HCT116 (cell line): ENCODE measurements around the gene TMSB10. TPM values are rescaled to one million over a fixed set of nuclear protein-coding genes. Genes with fewer than 3 reads are reported as not detected.

Source experiments
- ATAC-seq: fragments of 200-7000 bp; cut with Tn5 transposase; 2 replicates; pipeline ENCODE4 v1.9.1; 2020; ENCODE audit warnings: mild to moderate bottlenecking, moderate library complexity
- BruUV-seq: library from RNA; stranded (reverse); fragments of 400-500 nt; replicated peaks from 2 replicates; lab custom pipeline; 2021; lab: Mats Ljungman, UMichigan
- CTCF ChIA-PET: fragments of 300-600 bp; sonication (Branson Sonifier 250); formaldehyde crosslinking; loops from one replicate; lab custom pipeline; 2021; ENCODE audit warnings: antibody characterized with exemption; lab: Charles Lee
- POLR2A ChIA-PET: fragments of 300-600, 350-600 bp; sonication (Branson Sonifier 250); formaldehyde crosslinking; loops from one replicate; lab custom pipeline; 2021; ENCODE audit warnings: antibody characterized with exemption; lab: Charles Lee
- RAD21 ChIA-PET, 2 experiments: fragments of 300-600 bp; sonication (Branson Sonifier 250); formaldehyde crosslinking; loops; one replicate each; lab custom pipeline; 2023; ENCODE audit warnings: low total read pairs in 2 of 2; ENCODE audit not compliant: uncharacterized antibody in 2 of 2, unreplicated experiment in 2 of 2, low non-redundant PET in 1 of 2; lab: Charles Lee
- DNase-seq: peaks from one replicate; pipeline ENCODE4 v3.0.0-alpha.2; 2010; ENCODE audit warnings: low read depth, low spot score
- H2AFZ ChIP-seq: fragments of 200-600 bp; shearing (Covaris generic), sonication (generic); 2 replicates; pipeline ENCODE4 v1.6.1; 2017; ENCODE audit warnings: low read depth, mixed run types, mixed read lengths, antibody characterized with exemption, low read length; ENCODE audit not compliant: poor library complexity, severe bottlenecking
- H3K27ac ChIP-seq: 2 replicates; pipeline ENCODE4 v1.5.1; 2012; ENCODE audit warnings: low read depth, low read length
- H3K27me3 ChIP-seq: fragments of 200-600 bp; sonication (generic); 2 replicates; pipeline ENCODE4 v1.6.1; 2016; ENCODE audit warnings: mixed run types, low read length, mixed read lengths; ENCODE audit not compliant: insufficient read depth
- H3K36me3 ChIP-seq, 2 experiments: fragments of 200-500 bp in 1 of 2; fragments of 200-600 bp in 1 of 2; sonication (Bioruptor generic) in 1 of 2; sonication (generic) in 1 of 2; 2 replicates each; pipeline versions ENCODE4 v1.5.1 to v1.6.1; 2014 to 2016; ENCODE audit warnings: low read length in 2 of 2, inconsistent platforms in 1 of 2, mixed read lengths in 1 of 2, mixed run types in 1 of 2; ENCODE audit not compliant: insufficient read depth in 2 of 2, control insufficient read depth in 1 of 2
- H3K4me1 ChIP-seq, 2 experiments: fragments of 200-600 bp in 1 of 2; sonication (generic) in 1 of 2; 2 replicates each; pipeline versions ENCODE4 v1.5.1 to v1.6.1; 2012 to 2017; ENCODE audit warnings: low read length in 2 of 2, inconsistent platforms in 1 of 2, mild to moderate bottlenecking in 1 of 2, mixed read lengths in 1 of 2, mixed run types in 1 of 2, moderate library complexity in 1 of 2; ENCODE audit not compliant: insufficient read depth in 2 of 2, control insufficient read depth in 1 of 2
- H3K4me2 ChIP-seq: fragments of 200-600 bp; sonication (generic); 2 replicates; pipeline ENCODE4 v1.6.1; 2017; ENCODE audit warnings: mixed run types, low read length, mixed read lengths
- H3K4me3 ChIP-seq, 2 experiments: fragments of 200-600 bp in 1 of 2; sonication (generic) in 1 of 2; replicated peaks in 1 of 2; 2 replicates each; pipeline ENCODE4 v1.5.1; 2011 to 2016; ENCODE audit warnings: low read length in 2 of 2, control low read depth in 1 of 2, low read depth in 1 of 2, mild to moderate bottlenecking in 1 of 2, mixed read lengths in 1 of 2, mixed run types in 1 of 2
- H3K79me2 ChIP-seq: fragments of 200-600 bp; sonication (generic); 2 replicates; pipeline ENCODE4 v1.6.1; 2017; ENCODE audit warnings: mild to moderate bottlenecking, mixed run types, low read length, moderate library complexity, mixed read lengths; ENCODE audit not compliant: insufficient read depth
- H3K9ac ChIP-seq: fragments of 200-600 bp; sonication (generic); 2 replicates; pipeline ENCODE4 v1.6.1; 2016; ENCODE audit warnings: low read length, mixed read lengths
- H3K9me2 ChIP-seq: fragments of 200-600 bp; sonication (generic), shearing (Covaris generic); 2 replicates; pipeline ENCODE4 v1.6.1; 2017; ENCODE audit warnings: mixed run types, mild to moderate bottlenecking, moderate library complexity; ENCODE audit not compliant: insufficient read depth
- H3K9me3 ChIP-seq, 2 experiments: fragments of 200-500 bp in 1 of 2; fragments of 200-600 bp in 1 of 2; sonication (Bioruptor generic) in 1 of 2; sonication (generic) in 1 of 2; 2 replicates each; pipeline ENCODE4 v1.6.1; 2014 to 2017; ENCODE audit warnings: low read length in 2 of 2, mixed read lengths in 2 of 2, inconsistent platforms in 1 of 2, low read depth in 1 of 2, mild to moderate bottlenecking in 1 of 2, mixed run types in 1 of 2, moderate library complexity in 1 of 2; ENCODE audit not compliant: control insufficient read depth in 1 of 2, insufficient read depth in 1 of 2
- H4K20me1 ChIP-seq: fragments of 200-600 bp; sonication (generic), shearing (Covaris generic); 2 replicates; pipeline ENCODE4 v1.6.1; 2017; ENCODE audit warnings: mixed run types, mild to moderate bottlenecking, moderate library complexity; ENCODE audit not compliant: insufficient read depth
- ATF3 ChIP-seq: IDR thresholded peaks from 2 replicates; pipeline ENCODE4 v1.6.1; 2012
- CBX3 ChIP-seq: IDR thresholded peaks from 2 replicates; pipeline ENCODE4 v1.6.1; 2012; ENCODE audit warnings: low read depth
- CTCF ChIP-seq, 3 experiments: fragments of 200-600 bp in 1 of 3; sonication (generic) in 1 of 3; IDR thresholded peaks in 2 of 3; conservative IDR thresholded peaks in 1 of 3; 2 replicates each; pipeline ENCODE4 v1.5.1; 2012 to 2017; ENCODE audit warnings: low read depth in 2 of 3, low read length in 2 of 3, antibody characterized with exemption in 1 of 3, borderline replicate concordance in 1 of 3, control low read depth in 1 of 3, mild to moderate bottlenecking in 1 of 3, mixed read lengths in 1 of 3, mixed run types in 1 of 3, moderate library complexity in 1 of 3; ENCODE audit not compliant: insufficient read depth in 1 of 3
- EGR1 ChIP-seq: IDR thresholded peaks from 2 replicates; pipeline ENCODE4 v1.6.1; 2012; ENCODE audit warnings: low read depth
- ELF1 ChIP-seq: IDR thresholded peaks from 2 replicates; pipeline ENCODE4 v1.6.1; 2012; ENCODE audit warnings: low read depth, borderline replicate concordance
- EZH2 ChIP-seq: fragments of 200-600 bp; sonication (generic); IDR thresholded peaks from 2 replicates; pipeline ENCODE4 v1.6.1; 2017; ENCODE audit warnings: antibody characterized with exemption, mixed run types
- POLR2A ChIP-seq: IDR thresholded peaks from 2 replicates; pipeline ENCODE4 v1.7.0; 2011; ENCODE audit warnings: borderline replicate concordance; ENCODE audit not compliant: insufficient read depth, insufficient read length; ENCODE audit errors: extremely low read depth
- POLR2AphosphoS5 ChIP-seq: IDR thresholded peaks from 2 replicates; pipeline ENCODE4 v1.6.1; 2011; ENCODE audit warnings: mild to moderate bottlenecking, low read depth, low read length, moderate library complexity
- REST ChIP-seq: IDR thresholded peaks from 2 replicates; pipeline ENCODE4 v1.6.1; 2012; ENCODE audit warnings: low read depth
- SRF ChIP-seq: IDR thresholded peaks from 2 replicates; pipeline ENCODE4 v1.6.1; 2012; ENCODE audit warnings: low read depth
- ZFX ChIP-seq: fragments of 450-650 bp; IDR thresholded peaks from 2 replicates; pipeline ENCODE4 v1.6.1; 2017
- intact Hi-C: fragments of 100-400 bp; cut with micrococcal nuclease; formaldehyde crosslinking; loops from 2 replicates; pipeline ENCODE4 v1.10.0; 2022
- total RNA-seq: library from RNA; stranded (reverse); gene quantifications from one replicate; pipeline ENCODE4 v1.2.1, GENCODE V29; 2021; ENCODE audit not compliant: unreplicated experiment

TMSB10 gene
- total RNA-seq, 1 experiment from 2014 or later, result 2,677 TPM

GRCh38 chr2:84942964-84943421, 37.5 kb downstream of the TMSB10 start:
- no peak for DNase-seq
- peak overlapping the region; percentile 36 for H3K9ac ChIP-seq
- peaks cover 41 to 94% of the 10 kb centered on the region in 2 experiments for H3K4me1 ChIP-seq
- intact Hi-C loops, result no loop called here
- H3K27me3 ChIP-seq, result no peaks in the 10 kb centered on the region
- RAD21 ChIA-PET, result no interaction called here
- TF ChIP-seq POLR2A (no peak), ZFX (no peak), REST (no peak)
- H3K4me3 ChIP-seq, result no peak overlapping the region
- POLR2A ChIA-PET, result interaction anchor here (1.3 kb wide), 1 partner anchor 15 kb away, joined by 3 read pairs; no protein-coding TSS in a partner anchor
- H3K9me3 ChIP-seq, result no peaks in the 10 kb centered on the region
- H3K9me2 ChIP-seq, result no peaks in the 10 kb centered on the region
- ATAC-seq, result no peak
- CTCF ChIA-PET, result interaction anchor here (1.2 kb wide), 1 partner anchor 17 kb away, joined by 3 read pairs; no protein-coding TSS in a partner anchor
- H3K27ac ChIP-seq, result no peak overlapping the region
- H3K36me3 ChIP-seq, result no peaks in the 10 kb centered on the region
- peak overlapping the region; percentile 39 for H3K4me2 ChIP-seq
- no peaks in the 10 kb centered on the region for H4K20me1 ChIP-seq
- no peaks in the 10 kb centered on the region for H3K79me2 ChIP-seq
- no peak overlapping the region for H2AFZ ChIP-seq
- BruUV-seq, result no TSS peak

- Histone ChIP-seq H3K79me2 (no peaks in the 10 kb centered on the region), H3K27me3 (no peaks in the 10 kb centered on the region), H3K9me2 (no peaks in the 10 kb centered on the region), H3K4me2 (peak overlapping the region; percentile 51), H3K36me3 (no peaks in the 10 kb centered on the region), H3K4me1 (peaks cover 33 to 80% of the 10 kb centered on the region in 2 experiments), H4K20me1 (no peaks in the 10 kb centered on the region), H3K27ac (peak overlapping the region; percentile 99), H3K4me3 (no peak overlapping the region), H2AFZ (no peak overlapping the region), H3K9ac (peak overlapping the region; percentile 13; the same call in 1 of the 2 replicates), H3K9me3 (no peaks in the 10 kb centered on the region)
- POLR2A ChIA-PET, result interaction anchor here (0.9 to 2.9 kb wide), 2 partner anchors 8 to 18 kb away, joined by 4 to 25 read pairs; no protein-coding TSS in a partner anchor
- intact Hi-C loops, result no loop called here
- TF ChIP-seq EZH2 (no peak), EGR1 (no peak), CBX3 (no peak), ELF1 (no peak), SRF (no peak), ATF3 (no peak), CTCF (IDR thresholded peaks at IDR 0.05 in 2 of 3, conservative IDR thresholded peaks at IDR 0.05 in 1 of 3; ENCODE audit: borderline replicate concordance in 1 of 3, insufficient read depth in 1 of 3, low read depth in 2 of 3, low read length in 2 of 3) (no peak), POLR2AphosphoS5 (no peak)
- BruUV-seq, result no TSS peak
- no peak for DNase-seq
- CTCF ChIA-PET, result interaction anchor here (3.3 kb wide), 1 partner anchor 18 kb away, joined by 39 read pairs; no protein-coding TSS in a partner anchor
- RAD21 ChIA-PET, result no interaction called here
- ATAC-seq, result no peak
Observed at GRCh38 chr2:84944295-84944909, 38.9 kb downstream of the TMSB10 start.
